Measurements from ENCODE around the gene GPR15. TPM values are rescaled to one million over a fixed set of nuclear protein-coding genes. Genes with fewer than 3 reads are reported as not detected.

Gene GPR15
- total RNA-seq, 8 experiments from 2014 or later: 0.35 to 0.81 TPM; not detected in 6

DNA sequence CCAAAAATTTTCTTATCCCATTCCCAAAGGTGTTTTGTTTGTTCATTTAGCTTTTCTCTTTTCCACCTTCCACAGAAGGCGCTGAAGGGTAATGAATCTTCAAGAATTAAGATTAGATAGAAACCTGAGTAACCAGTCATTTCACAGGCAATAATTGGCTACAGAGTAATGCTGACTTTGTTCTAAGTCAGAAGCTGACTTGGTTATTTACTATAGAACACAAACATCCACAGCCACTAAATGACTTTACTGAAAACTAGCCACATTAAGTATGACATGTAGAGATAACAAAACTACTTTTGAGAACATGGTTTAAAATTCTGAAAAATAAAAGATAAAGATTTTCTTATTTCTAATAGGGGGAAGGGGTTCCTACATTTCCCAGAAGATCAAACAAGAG is 16.8 kb upstream of the GPR15 start:
- in situ Hi-C loops (cut with MboI; ENCODE audit: low pct_unique_long_range_greater_than_20kb in 2 of 9, low sequenced_read_pairs in 9 of 9, unreplicated experiment in 9 of 9): no loop called here
- no peak for ATAC-seq (replicated peaks in 6 of 8)
- Histone ChIP-seq H3K4me1 (replicated peaks in 1 of 2) (no peaks in the 10 kb centered on the region), H3K27ac (no peak overlapping the region), H3K4me3 (no peak overlapping the region)
- 100% methylated on average over 1 of the region's 1 CpG; no CpG with 5 or more reads in 1 of the 10 experiments for WGBS, 10 experiments

GRCh38 chr3:98518816-98519215 is 13.0 kb upstream of the GPR15 start:
- no peak for ATAC-seq (replicated peaks in 6 of 8)
- 100% methylated on average over 1 to 2 of the region's 2 CpGs; no CpG with 5 or more reads in 5 of the 10 experiments for WGBS, 10 experiments
- in situ Hi-C loops (cut with MboI; ENCODE audit: low pct_unique_long_range_greater_than_20kb in 2 of 9, low sequenced_read_pairs in 9 of 9, unreplicated experiment in 9 of 9): no loop called here
- Histone ChIP-seq H3K27ac (no peak overlapping the region), H3K4me1 (replicated peaks in 1 of 2) (peaks cover 0 to 10% of the 10 kb centered on the region in 2 donors), H3K4me3 (no peak overlapping the region)

- Histone ChIP-seq H3K4me3 (no peak overlapping the region), H3K4me1 (replicated peaks in 1 of 2) (peaks cover 0 to 10% of the 10 kb centered on the region in 2 donors), H3K27ac (no peak overlapping the region)
- no peak for ATAC-seq (replicated peaks in 6 of 8)
- in situ Hi-C loops (cut with MboI; ENCODE audit: low pct_unique_long_range_greater_than_20kb in 2 of 9, low sequenced_read_pairs in 9 of 9, unreplicated experiment in 9 of 9): no loop called here
- 38 to 100% (median 100%) methylated on average over 1 of the region's 1 CpG; no CpG with 5 or more reads in 5 of the 10 experiments for WGBS, 10 experiments
These were observed 12.4 kb upstream of the GPR15 start for GRCh38 chr3:98519351-98519750.

DNA sequence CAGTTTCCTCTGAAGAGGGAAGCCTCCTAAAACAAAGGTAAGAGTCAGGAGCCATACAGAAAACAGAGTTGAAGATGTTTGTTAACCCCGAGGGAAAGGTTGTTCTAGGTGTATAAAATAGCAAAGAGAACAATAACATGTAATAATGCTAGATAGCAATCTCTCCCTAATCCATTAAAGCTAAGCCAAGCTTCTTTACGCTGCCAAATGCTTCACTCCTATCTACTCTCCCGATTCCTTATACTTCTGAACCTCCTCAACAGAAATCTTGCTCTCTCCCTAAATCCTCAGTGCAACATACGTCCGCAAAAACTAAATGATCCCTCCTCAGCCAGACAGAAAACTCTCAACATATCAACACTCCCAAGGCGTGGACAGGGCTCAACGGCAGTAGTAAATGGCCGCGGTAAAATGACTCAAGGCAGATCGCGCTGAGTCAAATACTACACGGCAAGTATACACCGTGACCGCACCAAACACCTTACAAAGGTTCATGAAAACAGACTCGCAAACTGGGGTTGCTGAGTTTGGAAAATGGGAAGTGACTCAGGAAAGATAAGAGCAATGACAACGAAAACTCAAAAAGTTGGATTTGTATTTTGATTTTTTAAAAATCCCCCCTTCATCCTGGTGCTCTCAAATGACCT is 9.8 kb upstream of the GPR15 start:
- peak overlapping the region; percentile 82 to 87 for H3K27ac ChIP-seq
- peak; percentile 23 to 58 (median 34) for ATAC-seq (replicated peaks in 6 of 8)
- peak overlapping the region; percentile 63 to 92 (median 86) for H3K4me3 ChIP-seq
- WGBS, 10 experiments: 0 to 19% (median 1%) methylated on average over 1 to 16 of the region's 16 CpGs; no CpG with 5 or more reads in 1 of the 10 experiments
- peaks cover 0 to 10% of the 10 kb centered on the region in 2 donors for H3K4me1 ChIP-seq (replicated peaks in 1 of 2)
- in situ Hi-C loops (cut with MboI; ENCODE audit: low pct_unique_long_range_greater_than_20kb in 2 of 9, low sequenced_read_pairs in 9 of 9, unreplicated experiment in 9 of 9): no loop called here

DNA sequence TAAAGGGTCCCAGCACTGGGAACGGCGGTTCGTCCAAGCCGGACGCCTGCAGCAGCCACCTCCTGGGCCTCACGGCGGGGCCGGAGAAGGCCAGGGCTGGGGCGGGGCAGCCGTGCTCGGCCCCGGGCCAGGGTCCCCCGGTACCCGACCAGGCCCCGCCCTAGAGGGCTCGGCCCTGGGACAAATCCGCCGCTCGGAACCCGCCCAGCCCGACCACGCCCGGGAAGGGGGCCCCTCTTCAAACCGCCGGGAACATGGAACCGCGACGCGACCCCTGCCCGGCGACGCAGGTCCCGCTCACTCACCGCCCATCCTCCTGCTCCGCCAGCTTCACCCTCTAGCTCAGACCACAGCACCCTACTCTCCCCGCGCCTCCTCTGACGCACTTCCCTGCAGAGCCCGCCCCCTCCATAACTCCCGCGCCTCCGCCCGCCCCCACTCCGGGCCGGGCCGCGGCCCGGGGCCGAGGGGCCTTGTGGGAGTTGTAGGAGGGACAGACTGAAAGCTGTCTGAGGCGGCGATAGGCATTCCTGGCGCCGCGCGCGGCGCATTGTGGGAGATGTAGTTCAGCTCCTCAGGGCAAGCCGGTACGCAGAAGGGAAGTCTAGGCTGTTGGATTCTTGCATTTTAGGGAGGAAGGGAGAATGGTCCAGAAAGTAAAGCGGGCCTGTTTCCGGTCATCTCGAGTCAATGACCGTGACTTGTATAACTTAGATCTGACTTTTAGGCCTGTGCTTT is 9.1 kb upstream of the GPR15 start, which contains the start of gene CLDND1:
Gene CLDND1, minus strand, starts transcription at position 359 of the 738 bp plus-strand sequence. CDS start 1,478 bp downstream, outside the sequence.
- peaks cover 0 to 10% of the 10 kb centered on the region in 2 donors for H3K4me1 ChIP-seq (replicated peaks in 1 of 2)
- in situ Hi-C loops (cut with MboI; ENCODE audit: low pct_unique_long_range_greater_than_20kb in 2 of 9, low sequenced_read_pairs in 9 of 9, unreplicated experiment in 9 of 9): no loop called here
- H3K27ac ChIP-seq: peak within 1 kb of the TSS; percentile 82 to 87
- 0 to 2% (median 0%) methylated on average over 1 to 11 of the region's 63 CpGs; no CpG with 5 or more reads in 4 of the 10 experiments for WGBS, 10 experiments
- H3K4me3 ChIP-seq: peak within 1 kb of the TSS; percentile 63 to 92 (median 86)
- ATAC-seq (replicated peaks in 6 of 8): peak; percentile 93 to 98 (median 98)

DNA sequence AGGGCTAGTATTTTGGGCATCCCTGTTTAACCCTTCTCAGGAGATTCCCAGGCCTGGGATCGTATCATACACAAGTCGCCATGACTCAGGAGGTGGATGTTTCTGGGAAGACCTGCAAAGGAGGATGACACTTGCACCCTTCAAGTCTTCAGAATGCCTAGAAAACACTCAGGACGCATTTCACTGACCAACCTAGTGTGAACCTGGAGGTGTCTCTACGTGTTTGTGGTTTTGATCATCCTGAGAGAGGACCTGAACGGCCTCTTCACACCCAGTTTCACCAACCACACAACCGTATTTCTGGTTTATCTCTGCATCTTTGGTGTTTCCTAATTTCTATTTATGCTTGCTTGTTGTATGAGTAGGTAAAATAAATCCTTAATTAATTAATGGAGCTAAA is 6.3 kb upstream of the GPR15 start:
- H3K4me3 ChIP-seq: no peak overlapping the region
- peaks cover 0 to 17% of the 10 kb centered on the region in 2 donors for H3K4me1 ChIP-seq (replicated peaks in 1 of 2)
- ATAC-seq (replicated peaks in 6 of 8): no peak
- no peak overlapping the region for H3K27ac ChIP-seq
- in situ Hi-C loops (cut with MboI; ENCODE audit: low pct_unique_long_range_greater_than_20kb in 2 of 9, low sequenced_read_pairs in 9 of 9, unreplicated experiment in 9 of 9): no loop called here
- 50 to 92% (median 82%) methylated on average over 2 to 6 of the region's 6 CpGs; no CpG with 5 or more reads in 2 of the 10 experiments for WGBS, 10 experiments

DNA sequence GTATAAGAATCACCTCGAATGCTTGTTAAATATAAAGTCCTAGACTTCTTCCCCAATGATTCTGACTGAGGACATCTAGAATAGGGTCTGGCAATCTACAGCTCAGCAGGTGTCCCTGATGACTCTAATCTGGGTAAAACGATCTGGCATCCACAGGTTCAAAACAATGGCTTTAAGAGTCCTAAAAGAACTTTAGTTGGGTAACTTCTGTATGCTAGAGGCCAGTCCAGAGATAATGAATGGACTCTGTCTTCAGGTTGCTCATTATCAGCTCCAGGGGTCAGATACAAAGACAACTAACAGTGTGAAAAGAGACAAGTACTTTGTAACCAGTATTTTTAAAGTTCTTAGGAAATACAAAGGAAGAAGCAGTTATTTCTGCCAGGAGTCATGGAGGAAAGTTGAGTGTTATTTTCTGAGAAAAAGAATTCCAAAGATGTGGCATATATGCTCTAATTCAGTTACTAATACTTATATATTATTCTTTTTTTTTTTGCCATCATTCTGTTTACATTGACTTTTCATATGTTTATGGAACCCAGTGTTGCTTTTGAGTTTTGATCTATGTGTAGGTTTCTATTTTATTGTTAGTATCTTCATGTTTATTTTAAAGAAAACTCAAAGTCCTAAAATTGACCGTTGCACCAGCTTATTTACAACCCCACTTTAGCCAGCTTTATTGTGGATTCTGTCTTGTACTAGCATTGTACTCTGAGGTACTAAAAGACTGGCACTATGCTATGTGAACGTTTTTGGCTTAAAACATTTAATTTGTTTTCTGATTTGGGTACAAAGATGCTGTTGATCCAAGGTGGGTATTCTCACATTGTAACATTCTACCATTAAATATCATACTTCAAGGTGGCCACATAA is 3.1 kb upstream of the GPR15 start:
- in situ Hi-C loops (cut with MboI; ENCODE audit: low pct_unique_long_range_greater_than_20kb in 2 of 9, low sequenced_read_pairs in 9 of 9, unreplicated experiment in 9 of 9): no loop called here
- H3K4me3 ChIP-seq: no peak overlapping the region
- no peak for ATAC-seq (replicated peaks in 6 of 8)
- peaks cover 0 to 7% of the 10 kb centered on the region in 2 donors for H3K4me1 ChIP-seq (replicated peaks in 1 of 2)
- 4 to 90% (median 46%) methylated on average over 1 to 4 of the region's 4 CpGs for WGBS, 10 experiments
- H3K27ac ChIP-seq: no peak overlapping the region

DNA sequence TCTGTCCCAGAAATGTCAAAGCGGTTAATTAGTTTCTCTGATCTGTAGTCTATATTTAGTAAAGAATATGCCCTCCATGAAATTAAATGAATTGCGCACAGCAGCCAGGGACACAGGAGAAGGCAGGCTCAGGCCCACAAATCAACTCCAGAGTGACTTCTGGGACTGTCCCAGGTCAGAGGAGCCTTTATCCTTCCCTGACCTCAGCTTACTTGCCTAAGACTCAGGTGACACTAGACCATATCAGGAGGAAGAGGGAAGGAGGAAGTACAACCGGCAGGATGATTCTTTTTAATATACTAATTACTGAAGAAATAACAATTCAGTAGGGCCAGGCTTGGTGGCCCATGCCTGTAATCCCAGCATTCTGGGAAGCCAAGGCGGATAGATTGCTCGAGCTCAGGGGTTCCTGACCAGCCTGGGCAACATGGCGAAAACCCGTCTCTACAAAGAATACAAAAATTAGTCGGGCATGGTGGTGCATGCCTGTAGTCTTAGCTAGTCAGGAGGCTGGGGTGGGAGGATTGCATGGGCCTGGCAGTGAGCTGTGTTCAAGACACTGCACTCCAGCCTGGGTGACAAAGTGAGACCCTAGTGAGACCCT is 1.8 kb upstream of the GPR15 start:
- peaks cover 0 to 7% of the 10 kb centered on the region in 2 donors for H3K4me1 ChIP-seq (replicated peaks in 1 of 2)
- no peak overlapping the region for H3K4me3 ChIP-seq
- in situ Hi-C loops (cut with MboI; ENCODE audit: low pct_unique_long_range_greater_than_20kb in 2 of 9, low sequenced_read_pairs in 9 of 9, unreplicated experiment in 9 of 9): no loop called here
- WGBS, 10 experiments: 31 to 100% (median 70%) methylated on average over 1 to 8 of the region's 8 CpGs; no CpG with 5 or more reads in 3 of the 10 experiments
- H3K27ac ChIP-seq: no peak overlapping the region
- peak in 4 of 8 experiments; percentile 65 to 73 (median 69) for ATAC-seq (replicated peaks in 6 of 8)

DNA sequence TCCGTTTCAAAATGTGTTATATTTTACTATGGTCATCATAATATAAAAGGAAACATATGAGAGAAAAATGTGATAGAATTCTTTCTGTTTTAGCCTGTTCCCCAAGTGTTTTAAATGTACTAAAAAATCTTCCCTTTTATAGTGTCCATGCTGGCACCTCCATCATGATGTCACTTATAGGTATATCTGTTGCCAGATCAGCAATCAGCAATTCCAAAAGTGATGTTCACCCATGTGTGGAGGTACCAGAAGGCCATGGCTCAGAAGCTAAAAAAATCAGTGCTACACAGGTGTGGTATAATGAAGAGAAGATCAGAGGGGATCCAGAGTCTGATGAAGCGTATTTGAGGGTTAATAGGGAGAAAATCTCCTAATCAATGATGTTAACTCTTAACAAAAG is 1.1 kb upstream of the GPR15 start:
- peaks cover 0 to 7% of the 10 kb centered on the region in 2 donors for H3K4me1 ChIP-seq (replicated peaks in 1 of 2)
- 0 to 100% (median 83%) methylated on average over 1 to 2 of the region's 2 CpGs for WGBS, 10 experiments
- no peak for ATAC-seq (replicated peaks in 6 of 8)
- H3K4me3 ChIP-seq: no peak overlapping the region
- in situ Hi-C loops (cut with MboI; ENCODE audit: low pct_unique_long_range_greater_than_20kb in 2 of 9, low sequenced_read_pairs in 9 of 9, unreplicated experiment in 9 of 9): no loop called here
- no peak overlapping the region for H3K27ac ChIP-seq

- 50 to 100% (median 83%) methylated on average over 1 to 4 of the region's 5 CpGs; no CpG with 5 or more reads in 5 of the 10 experiments for WGBS, 10 experiments
- no peak for ATAC-seq (replicated peaks in 6 of 8)
- peaks cover 0 to 7% of the 10 kb centered on the region in 2 donors for H3K4me1 ChIP-seq (replicated peaks in 1 of 2)
- in situ Hi-C loops (cut with MboI; ENCODE audit: low pct_unique_long_range_greater_than_20kb in 2 of 9, low sequenced_read_pairs in 9 of 9, unreplicated experiment in 9 of 9): no loop called here
- no peak overlapping the region for H3K4me3 ChIP-seq
- no peak overlapping the region for H3K27ac ChIP-seq
These were observed 478 bp downstream of the GPR15 start for GRCh38 chr3:98532275-98532637.

DNA sequence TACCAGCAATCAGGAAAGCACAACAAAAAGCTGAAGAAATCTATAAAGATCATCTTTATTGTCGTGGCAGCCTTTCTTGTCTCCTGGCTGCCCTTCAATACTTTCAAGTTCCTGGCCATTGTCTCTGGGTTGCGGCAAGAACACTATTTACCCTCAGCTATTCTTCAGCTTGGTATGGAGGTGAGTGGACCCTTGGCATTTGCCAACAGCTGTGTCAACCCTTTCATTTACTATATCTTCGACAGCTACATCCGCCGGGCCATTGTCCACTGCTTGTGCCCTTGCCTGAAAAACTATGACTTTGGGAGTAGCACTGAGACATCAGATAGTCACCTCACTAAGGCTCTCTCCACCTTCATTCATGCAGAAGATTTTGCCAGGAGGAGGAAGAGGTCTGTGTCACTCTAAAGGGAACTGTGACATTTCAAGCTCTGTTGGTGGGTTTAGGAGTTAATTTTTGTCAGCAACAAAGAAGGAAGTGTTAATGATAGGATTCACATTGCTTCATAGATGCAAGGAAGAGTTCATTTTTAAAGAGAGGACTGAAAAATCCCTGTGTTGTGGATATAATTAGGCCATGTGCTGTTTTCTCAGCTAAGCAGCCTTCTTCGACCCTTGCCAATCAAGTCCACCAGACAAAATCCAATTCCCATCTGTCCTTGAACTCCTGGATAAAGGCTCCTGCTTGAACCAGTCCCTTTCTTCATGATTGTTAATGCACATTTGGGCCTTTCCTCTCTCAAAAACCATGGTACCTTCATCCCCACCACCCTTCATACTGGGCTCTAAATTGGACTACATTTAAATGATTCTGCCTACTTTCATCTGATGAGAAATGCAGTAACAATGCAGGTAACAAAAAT is 1.2 kb downstream of the GPR15 start:
- WGBS, 10 experiments: 40 to 100% (median 90%) methylated on average over 1 to 6 of the region's 6 CpGs; no CpG with 5 or more reads in 2 of the 10 experiments
- Histone ChIP-seq H3K27ac (no peak overlapping the region), H3K4me1 (replicated peaks in 1 of 2) (peaks cover 0 to 7% of the 10 kb centered on the region in 2 donors), H3K4me3 (no peak overlapping the region)
- no peak for ATAC-seq (replicated peaks in 6 of 8)
- in situ Hi-C loops (cut with MboI; ENCODE audit: low pct_unique_long_range_greater_than_20kb in 2 of 9, low sequenced_read_pairs in 9 of 9, unreplicated experiment in 9 of 9): no loop called here

DNA sequence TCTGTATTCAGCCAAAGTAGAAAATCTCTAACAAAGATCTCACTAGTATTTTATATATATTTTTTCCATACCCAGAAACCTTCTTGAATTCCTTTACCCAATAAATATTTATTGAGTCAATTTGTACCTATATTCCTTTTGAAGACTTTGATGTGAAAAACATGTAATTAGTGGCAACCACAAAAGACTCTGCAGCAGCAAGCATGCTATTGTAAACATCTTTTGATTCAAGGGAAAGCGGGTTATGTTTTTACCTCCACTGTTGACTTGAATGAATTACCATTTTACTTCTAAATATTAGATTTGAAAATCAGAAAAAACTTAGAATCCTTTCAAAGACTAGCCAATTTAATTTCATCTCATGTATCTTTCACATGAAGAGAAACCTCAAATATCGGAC is 2.4 kb downstream of the GPR15 start:
- Histone ChIP-seq H3K27ac (no peak overlapping the region), H3K4me3 (no peak overlapping the region), H3K4me1 (replicated peaks in 1 of 2) (peaks cover 0 to 7% of the 10 kb centered on the region in 2 donors)
- ATAC-seq (replicated peaks in 6 of 8): no peak
- 86 to 100% (median 96%) methylated on average over 1 to 2 of the region's 2 CpGs for WGBS, 10 experiments
- in situ Hi-C loops (cut with MboI; ENCODE audit: low pct_unique_long_range_greater_than_20kb in 2 of 9, low sequenced_read_pairs in 9 of 9, unreplicated experiment in 9 of 9): no loop called here

Data from motor neuron (in vitro differentiated cells).